NCI-H146 (cell line): ENCODE measurements around the gene BICDL2.
A peak's percentile ranks its signal among the peaks of the same experiment; 100 is the strongest.

ENCODE experiments used
- DNase-seq: peaks from one replicate; lab custom pipeline; 2025; lab: John Stamatoyannopoulos, UW

BICDL2 gene

GRCh38 chr16:3010510-3010909 is 26.2 kb downstream of the BICDL2 start:
- DNase-seq: no peak

GRCh38 chr16:3009568-3010390 is 27.0 kb downstream of the BICDL2 start:
- no peak for DNase-seq

GRCh38 chr16:3008690-3009037 is 28.1 kb downstream of the BICDL2 start:
- no peak for DNase-seq

GRCh38 chr16:3007957-3008689 is 28.6 kb downstream of the BICDL2 start:
- no peak for DNase-seq

DNA sequence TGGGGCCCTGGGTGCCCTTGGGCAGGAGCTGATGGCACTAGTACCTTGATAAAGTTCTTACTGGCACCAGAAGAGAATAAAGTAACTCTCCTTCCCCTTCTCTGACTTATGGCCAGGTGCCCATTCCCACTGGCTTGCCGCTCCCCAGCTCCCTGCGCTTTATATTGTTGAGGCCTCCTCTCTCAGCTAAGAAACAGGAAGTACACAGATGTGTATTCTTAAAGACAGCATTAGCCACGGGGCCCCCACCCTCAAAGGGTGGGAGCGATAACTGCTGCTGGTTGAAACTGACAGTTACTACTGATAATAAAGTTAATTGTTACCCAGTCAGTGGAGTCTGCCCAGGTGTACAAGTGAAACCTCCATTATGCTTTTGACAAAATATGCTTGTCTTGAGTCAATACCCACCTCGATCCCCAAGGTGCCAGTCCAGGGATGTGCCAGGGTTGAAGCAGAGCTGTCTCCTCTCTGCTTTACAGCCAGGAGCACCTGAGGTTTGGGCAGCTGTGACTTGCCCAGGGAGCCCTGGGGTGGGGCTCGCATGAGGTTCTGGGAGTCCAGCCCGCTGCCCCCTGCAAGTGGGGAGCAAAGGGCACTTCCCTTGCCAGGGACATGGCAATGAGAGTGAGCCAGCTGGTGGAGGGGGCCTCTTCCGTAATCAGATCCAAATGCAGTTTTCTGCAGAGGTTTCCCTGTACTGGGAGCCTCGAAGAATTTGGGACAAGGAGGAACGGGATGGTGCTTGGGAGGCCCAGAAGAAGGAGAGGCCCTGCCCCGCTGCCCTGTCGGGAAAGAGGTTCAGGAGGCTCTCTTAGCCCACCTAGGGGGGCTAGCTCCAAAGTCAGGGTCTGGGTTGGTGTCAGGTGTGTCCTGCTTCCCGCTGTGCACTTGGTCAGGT is 29.4 kb downstream of the BICDL2 start:
- DNase-seq: no peak

- peak; percentile 56 for DNase-seq
These were observed 31.9 kb downstream of the BICDL2 start for GRCh38 chr16:3004781-3005284.

DNA sequence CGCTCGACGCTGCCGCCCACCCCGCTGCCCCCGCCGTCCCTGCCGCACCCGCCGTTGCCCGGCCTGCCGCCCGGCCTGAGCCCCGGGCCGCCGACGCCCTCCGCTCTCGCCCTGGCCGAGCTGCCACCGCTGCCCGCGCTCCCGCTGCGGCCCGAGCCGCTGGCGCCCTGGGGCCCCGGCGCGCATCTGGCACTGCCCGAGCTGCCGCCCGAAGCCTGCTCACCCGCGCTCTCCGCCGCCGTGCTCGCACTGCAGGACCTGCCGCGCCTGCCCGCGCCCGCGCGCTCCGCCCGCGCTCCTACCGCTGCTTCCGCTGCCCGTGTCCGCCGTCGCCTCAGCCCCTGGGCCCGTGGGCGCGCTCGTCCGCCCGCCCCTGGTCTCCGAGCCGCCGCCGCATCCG is 32.4 kb downstream of the BICDL2 start:
- peak; percentile 54 for DNase-seq

GRCh38 chr16:3003582-3004270 is 33.0 kb downstream of the BICDL2 start:
- DNase-seq: peak; percentile 99

- no peak for DNase-seq
These were observed 35.4 kb downstream of the BICDL2 start for GRCh38 chr16:3001316-3001715.

- no peak for DNase-seq
These were observed 36.2 kb downstream of the BICDL2 start for GRCh38 chr16:3000540-3000939.

GRCh38 chr16:2999929-3000328 is 36.8 kb downstream of the BICDL2 start:
- no peak for DNase-seq

- DNase-seq: no peak
These were observed 40.4 kb downstream of the BICDL2 start for GRCh38 chr16:2996298-2996697.

DNA sequence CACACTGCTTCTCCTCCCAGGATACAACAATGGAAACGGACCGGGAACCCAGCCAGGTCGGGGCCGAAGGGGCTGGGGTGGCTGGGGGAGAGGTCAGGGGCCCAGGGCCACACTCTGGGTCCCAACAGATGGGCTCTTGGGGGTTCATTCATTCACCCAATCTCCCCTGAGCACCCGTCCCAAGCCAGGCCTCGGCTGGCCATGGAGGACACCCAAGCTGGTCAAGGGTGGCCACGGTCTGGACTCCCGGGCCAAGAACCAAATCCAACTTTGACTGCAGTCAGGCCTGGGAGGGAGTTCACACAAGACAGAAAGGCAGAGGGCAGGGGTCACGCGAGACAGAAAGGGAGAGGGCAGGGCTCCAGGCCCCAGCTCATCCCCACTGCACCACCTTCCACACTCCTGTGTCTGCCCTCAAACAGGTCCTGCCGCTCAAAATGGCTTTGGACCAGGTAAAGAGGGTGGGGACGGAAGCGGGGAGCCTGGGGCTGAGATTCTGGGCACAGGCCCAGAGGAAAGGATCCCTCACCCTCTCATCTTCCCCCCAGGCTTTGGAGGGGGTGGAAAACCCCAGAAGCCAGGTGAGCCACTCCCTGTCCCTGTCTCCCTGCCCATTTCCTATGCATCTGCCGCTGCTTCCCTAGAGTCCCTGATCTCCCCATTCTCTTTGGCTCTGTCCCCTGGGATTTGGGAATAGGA is 44.2 kb downstream of the BICDL2 start:
- DNase-seq: no peak

DNA sequence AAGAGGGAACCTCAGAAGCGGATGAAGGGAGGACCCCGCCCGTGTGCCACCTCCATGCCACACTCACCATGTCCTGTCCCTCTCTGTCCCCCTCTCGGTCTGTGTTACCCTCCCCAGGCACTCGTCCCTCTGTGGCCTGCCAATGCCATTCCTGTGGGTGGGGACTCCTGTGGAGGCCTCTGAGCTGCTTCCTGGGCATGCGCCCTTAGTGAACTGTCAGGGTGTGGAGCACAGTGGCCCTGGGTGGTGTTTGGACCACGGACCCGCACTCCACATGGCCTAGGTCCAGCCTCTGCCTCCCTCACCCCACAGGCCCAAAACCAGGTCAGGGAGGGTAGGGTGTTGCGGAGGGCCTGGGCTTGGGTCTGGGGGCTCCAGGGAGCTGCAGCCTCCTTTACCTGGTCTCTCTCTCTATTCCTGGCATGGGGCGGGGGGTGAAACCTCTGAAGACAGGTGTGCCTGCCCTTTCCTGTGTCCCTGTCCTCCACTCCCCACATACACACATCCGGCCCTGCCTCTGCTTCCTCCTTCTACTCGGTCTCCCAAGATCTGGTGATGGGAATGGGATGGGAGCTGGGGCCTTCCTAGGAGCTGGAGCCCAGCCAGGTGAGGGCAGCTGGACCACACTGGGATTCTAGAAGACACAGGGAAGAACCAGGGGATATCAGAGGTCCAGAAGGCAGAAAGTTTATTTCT is 45.0 kb downstream of the BICDL2 start:
- DNase-seq: no peak

GRCh38 chr16:2990891-2991290 is 45.9 kb downstream of the BICDL2 start:
- no peak for DNase-seq

- no peak for DNase-seq
These were observed 48.1 kb downstream of the BICDL2 start for GRCh38 chr16:2988590-2989099.

DNA sequence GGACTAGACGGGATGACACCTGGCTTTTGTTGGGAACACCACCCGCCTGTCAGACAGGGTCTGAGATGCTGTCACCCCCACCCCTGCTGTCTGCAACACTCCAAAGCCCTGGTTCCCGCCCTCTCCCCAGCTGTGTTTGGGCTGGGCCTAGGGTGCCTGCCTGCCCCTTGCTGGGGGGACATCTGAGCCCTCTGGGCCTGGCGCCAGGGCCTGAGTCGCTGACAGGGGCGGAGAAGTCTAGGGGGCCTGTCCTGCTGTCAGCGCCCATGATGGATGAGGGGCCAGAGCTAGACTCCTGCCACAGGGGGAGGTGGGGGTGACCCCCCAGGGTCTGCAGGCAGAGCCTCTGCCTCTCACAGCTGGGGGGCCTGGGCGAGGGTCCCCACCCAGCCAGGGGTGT is 48.9 kb downstream of the BICDL2 start:
- peak; percentile 28 for DNase-seq

DNA sequence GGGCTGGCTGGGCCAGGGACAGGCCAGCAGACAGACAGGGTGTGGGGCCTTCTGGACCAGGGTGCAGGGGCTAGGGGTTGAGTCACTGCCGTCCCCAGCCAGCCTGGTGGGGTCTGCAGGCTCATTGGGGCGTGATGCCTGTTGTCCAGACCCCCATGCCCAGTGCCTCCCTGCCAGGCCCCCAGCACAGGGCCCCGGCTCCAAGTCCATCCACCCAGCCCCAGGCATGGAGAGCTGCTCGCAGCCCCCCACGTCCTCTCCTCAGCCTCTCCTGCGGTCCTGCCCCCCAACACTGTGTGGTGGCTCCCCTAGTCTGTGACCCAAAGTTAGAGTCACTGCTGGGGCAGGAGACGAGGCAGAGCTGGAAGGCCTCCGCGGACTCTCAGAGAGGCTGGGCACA is 49.5 kb downstream of the BICDL2 start:
- DNase-seq: no peak

DNA sequence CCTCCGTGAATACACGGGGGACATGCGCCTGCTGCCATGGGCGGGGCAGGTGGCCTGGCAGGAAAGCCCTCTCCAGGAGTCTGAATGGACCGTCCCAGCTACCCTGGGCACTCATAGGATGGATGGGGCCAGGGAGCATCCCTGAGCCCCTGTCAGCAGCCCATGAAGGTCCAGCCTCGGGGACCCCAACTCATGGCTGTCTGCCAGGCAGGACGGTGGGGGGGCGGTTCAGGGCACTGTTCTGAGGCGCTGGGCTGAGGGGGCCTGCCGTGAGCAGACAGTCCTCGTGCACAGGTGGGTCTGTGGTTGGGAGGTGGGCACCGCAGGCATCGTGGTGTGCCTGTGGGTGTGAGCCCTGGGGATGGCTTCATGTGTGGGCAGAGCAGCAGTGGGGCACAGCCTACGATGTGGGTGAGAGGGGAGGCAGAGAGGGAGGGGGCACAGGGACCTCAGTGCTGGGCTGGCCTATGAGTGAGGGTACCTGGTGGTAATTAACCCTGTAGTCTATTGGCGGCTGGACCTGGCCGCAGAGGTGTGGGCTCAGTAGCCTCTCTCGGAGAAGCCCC is 50.0 kb downstream of the BICDL2 start:
- DNase-seq: no peak

- DNase-seq: no peak
These were observed 50.8 kb downstream of the BICDL2 start for GRCh38 chr16:2985893-2986355.
